HG03378 (cell line): ENCODE results near the gene LGALS14.
"Not testable (repeated sequence)": the region's sequence is repeated elsewhere in the genome, so short reads cannot be mapped to it uniquely, and the experiment has no call there.

Source experiments
- ATAC-seq: cut with Tn5 transposase; IDR thresholded peaks from one replicate; pipeline ENCODE4 v1.9.1; 2021; ENCODE audit warnings: mild to moderate bottlenecking, moderate library complexity; ENCODE audit not compliant: unreplicated experiment

Gene LGALS14, protein sequence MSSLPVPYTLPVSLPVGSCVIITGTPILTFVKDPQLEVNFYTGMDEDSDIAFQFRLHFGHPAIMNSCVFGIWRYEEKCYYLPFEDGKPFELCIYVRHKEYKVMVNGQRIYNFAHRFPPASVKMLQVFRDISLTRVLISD

DNA sequence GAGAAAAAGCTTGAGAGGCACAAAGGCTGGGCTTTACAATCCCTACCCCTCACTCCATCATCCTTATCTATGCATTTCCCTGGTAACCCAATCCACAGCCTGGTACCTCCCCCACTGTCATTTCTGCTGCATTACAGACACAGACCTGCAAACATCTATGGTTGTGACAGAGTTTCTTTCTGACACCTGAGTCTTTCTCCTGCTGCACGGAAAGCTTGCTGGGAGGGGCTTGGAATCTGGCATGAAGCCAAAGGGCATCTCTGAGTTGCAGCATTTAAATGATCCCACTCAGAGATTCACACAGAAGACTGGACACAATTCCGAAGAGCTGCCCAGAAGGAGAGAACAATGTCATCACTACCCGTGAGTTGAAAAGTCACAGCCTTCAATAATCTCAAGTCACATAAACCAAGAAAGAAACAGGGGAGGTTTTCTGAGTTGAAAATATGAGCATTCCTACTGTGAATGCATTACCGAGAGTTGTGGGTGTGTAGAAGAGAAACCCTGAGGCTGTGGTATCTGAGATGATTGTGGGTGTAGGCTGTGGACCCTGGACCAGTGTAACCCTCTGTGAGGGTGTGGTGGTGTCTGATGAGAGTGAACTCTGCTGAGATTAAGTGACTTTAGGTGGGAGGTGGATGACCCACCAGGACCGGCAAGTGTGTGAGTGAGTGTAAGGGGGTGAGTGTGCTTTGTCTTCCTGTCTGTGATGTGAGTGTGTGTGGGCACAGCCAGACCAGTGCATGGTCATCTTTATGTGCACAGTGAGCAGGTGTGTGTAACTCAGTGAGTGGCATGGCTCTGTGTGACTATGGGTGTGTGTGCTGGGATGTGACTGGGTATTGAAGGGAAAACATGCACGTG lies at the start of gene LGALS14:
TSS of gene LGALS14 (plus strand) at position 301 of the 864 bp plus-strand sequence. CDS start at position 349, 48 bp downstream.
- no peak for ATAC-seq

- ATAC-seq, result no peak
Observed at GRCh38 chr19:39655613-39656012, 48.7 kb upstream of the LGALS14 start, which contains the start of gene LGALS16. LGALS16 (plus strand) TSS chr19:39655913; CDS start chr19:39655962, 49 bp downstream.

DNA sequence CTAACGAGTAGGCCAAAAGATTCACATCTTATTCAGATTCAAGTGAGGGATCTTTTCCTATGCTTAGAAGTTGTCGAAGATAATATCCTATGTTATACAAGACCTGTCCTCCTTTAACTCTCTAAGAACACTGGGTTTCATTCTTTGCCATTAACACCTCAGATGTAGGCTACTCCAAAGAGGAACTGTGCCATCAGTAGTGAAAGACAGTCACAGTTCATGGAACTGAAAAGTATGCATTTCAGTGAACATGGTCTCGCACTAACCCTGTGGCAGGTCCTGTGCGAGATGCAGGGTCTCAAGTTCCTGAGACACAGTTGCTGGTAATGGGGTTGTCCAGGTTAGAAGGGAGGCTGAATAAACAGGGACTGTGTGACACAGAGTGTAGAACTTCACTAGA lies 44.5 kb upstream of the LGALS14 start:
- ATAC-seq, result no peak

DNA sequence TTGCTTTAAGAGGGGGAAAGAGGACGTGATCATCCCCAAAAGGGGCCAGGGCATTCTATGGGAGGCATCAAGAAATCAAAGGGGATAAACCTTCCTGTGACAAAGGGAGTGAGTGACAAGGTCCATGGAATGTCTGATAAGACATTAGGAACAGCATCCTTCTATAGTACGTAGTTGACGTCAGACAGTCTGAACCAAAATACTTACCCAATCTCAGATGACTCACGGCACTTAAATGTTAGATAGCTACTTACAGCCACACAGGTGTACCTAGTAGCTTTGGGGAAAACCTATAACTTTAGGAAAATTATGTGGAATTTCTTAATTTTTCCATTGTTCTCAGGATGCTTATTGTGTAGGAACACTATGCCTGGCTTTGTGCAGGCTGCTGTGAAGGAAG lies 43.6 kb upstream of the LGALS14 start:
- ATAC-seq, result no peak

- no peak for ATAC-seq
Observed at GRCh38 chr19:39661565-39661964, 42.7 kb upstream of the LGALS14 start.

GRCh38 chr19:39669860-39670259 lies 34.4 kb upstream of the LGALS14 start:
- ATAC-seq, result not testable (repeated sequence)

- no peak for ATAC-seq
Observed at GRCh38 chr19:39670998-39671397, 33.3 kb upstream of the LGALS14 start.

DNA sequence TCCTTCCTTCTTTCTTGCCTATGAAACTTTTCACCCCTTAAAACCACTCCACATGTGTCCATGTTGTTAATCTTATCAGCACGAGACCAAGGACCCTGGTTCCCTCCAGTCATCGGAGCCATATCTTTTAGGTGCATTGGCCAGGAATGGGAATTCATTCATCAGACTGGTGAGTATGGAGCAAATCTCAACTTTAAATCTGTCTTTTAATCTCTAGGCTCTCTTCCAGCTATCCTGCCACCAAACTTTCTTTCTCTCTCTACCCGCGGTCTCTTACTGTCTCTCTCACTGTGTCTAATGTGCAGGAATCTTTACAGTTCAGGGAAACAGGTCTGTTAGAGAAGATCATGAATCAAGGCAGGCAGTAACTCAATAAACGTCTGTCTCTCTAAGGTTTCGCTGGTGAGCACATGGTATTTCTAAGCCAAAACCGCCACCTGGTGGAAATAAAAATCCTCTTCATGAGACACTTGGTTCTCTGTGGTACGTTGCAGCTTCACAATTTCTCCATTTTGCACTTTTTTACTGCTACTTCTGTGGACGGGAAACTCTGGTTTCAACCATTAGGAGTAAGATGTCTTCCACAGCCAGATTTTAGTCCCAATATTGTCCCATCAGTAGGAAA lies 32.4 kb upstream of the LGALS14 start:
- ATAC-seq, result no peak

DNA sequence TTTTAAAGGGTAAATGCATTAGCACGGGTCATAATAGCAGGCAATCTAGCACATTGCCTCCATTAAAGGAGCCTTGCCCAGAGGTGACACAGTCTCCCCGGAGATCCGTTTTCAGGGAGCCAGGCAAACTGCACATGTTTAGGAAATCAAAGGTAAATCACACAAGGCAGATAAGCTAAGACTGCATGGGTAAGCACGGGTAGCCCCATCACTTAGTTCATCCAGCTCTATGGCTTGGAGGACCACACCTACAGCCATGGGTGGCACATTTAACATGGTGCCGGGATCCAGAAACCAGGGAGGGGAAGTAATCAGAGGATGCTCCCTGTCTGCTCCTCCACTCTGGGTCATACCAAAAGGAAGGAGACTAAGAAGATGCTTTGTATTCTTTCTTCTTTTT lies 31.8 kb upstream of the LGALS14 start:
- ATAC-seq, result no peak

- not testable (repeated sequence) for ATAC-seq
Observed at GRCh38 chr19:39673862-39674261, 30.4 kb upstream of the LGALS14 start.

DNA sequence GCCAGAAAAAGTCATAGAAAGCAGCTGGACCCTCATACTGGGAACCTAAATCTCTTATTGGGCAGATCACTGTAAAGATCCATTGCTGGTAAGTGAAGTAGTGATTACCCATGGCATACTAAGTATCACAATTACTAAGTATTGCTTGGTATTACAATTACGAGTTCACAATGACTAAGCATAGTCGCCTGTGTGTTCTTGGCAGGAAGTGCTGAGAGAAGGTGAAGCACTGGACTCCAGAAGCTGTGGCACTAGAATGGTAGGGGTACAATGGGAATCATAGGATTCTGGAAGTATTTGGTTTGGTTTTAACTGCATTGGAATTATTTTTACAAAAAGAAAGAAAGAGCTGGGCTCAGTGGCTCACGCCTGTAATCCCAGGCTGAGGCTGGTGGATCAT lies 28.3 kb upstream of the LGALS14 start:
- ATAC-seq, result no peak

GRCh38 chr19:39677961-39678889 lies 26.1 kb upstream of the LGALS14 start:
- ATAC-seq, result no peak

DNA sequence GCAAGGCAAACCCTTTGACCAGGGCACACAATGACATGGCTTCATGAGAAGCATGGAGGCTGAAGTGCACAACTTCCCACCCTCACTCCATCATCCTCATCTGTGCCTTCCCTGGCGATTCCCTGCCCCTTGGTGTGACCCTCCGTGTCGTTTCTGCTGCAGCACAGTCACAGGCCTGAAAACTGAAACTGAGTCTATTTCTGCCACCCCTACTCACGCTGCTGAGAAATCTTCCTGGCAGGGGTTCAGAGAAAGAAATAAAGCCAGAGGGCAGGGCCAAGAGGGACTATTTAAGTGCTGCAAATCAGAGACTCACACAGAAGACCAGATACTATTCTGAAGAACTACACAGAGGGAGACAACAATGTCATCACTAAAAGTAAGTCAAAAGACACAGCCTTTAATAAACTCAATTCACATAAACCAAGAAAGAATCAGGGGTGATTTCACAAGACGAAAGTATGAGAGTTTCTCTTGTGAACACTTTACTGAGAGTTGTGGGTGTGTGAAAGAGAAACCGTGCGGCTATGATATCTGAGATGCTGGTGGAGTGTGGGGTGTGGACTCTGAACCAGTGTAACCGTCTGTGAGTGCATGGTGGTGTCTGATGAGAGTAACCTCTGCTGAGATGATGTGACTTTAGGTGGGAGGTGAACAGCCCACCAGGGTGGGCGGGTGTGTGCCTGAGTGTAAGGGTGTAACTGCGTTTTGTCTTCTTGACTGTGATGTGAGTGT lies 25.1 kb upstream of the LGALS14 start:
- peak; percentile 54 for ATAC-seq

GRCh38 chr19:39679791-39680168 lies 24.5 kb upstream of the LGALS14 start:
- ATAC-seq, result no peak

DNA sequence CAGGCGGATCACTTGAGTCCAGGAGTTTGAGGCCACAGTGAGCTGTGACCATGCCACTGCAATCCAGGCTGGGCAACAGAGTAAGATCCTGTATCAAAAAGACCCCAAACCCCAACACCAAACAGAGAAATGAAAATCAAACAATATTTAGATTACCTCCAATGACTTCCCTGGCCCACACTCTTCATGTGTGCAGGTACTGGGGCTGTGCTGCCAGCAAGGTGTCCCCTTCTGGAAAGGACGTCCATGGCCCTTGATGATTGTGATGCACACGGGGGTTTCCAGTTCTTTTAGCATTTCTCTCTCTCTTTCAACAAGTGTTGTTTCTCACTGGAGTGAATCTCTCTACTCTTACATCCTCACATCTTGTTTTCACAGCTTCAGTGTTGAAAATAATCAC lies 23.7 kb upstream of the LGALS14 start:
- ATAC-seq, result no peak

GRCh38 chr19:39681416-39681815 lies 22.9 kb upstream of the LGALS14 start:
- no peak for ATAC-seq

- no peak for ATAC-seq
Observed at GRCh38 chr19:39684267-39684666, 20.0 kb upstream of the LGALS14 start.

DNA sequence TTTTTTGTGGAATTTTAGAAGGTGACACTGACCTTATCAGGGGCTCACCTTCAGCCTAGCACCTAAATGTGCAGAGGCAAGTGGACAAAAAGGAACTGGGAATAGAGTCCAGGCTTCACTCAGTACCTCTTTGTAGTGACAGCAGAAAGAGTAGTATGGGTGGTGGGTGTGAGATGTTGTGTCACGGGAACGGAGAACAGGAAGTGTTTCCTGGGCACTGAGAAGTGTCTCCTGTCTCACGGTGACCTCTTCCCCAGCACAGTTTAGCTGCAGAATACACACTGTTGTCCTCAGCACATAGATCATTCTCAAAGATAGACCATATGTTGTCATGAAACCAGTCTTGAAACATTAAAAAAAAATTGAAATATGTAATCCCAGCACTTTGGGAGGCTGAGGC lies 17.5 kb upstream of the LGALS14 start:
- ATAC-seq, result no peak

- ATAC-seq, result not testable (repeated sequence)
Observed at GRCh38 chr19:39688637-39689036, 15.6 kb upstream of the LGALS14 start.

DNA sequence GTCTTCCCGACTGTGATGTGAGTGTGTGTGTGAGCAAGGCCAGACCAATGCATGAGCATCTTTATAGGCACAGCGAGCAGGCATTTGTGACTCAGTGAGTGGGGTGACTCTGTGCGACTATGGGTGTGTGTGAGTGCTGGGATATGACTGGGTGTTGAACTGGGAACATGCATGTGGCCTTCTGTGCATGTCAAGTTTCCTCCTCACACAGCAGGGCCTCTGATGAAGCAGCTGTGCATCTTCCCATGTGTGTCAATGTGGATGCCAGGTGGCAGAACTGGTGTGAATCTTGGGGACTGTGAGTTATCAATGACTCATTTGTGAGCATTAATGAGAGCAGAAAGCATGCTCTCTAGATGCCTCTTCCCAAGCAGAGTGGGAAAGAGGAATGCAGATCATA lies 12.1 kb upstream of the LGALS14 start:
- ATAC-seq, result no peak
